Pancreas (tissue), 10 donors: ENCODE results near the gene PNLIPRP3. TPM values are rescaled to one million over a fixed set of nuclear protein-coding genes. Genes with fewer than 3 reads are reported as not detected.

ENCODE experiments used
- ATAC-seq, 4 donors: fragments of 200-7000 bp; cut with Tn5 transposase; one replicate each; pipeline versions ENCODE4 v1.8.0 to v1.9.1; 2020; ENCODE audit warnings: mild to moderate bottlenecking in 4 of 4, moderate library complexity in 4 of 4
- DNase-seq, 6 donors: peaks; one replicate each; pipeline ENCODE4 v3.0.0-alpha.2; 2020
- FAIRE-seq: peaks from 2 replicates; lab custom pipeline; 2012; peaks lifted over from hg19 to GRCh38; lab: Jason Lieb, UNC
- H3K27ac ChIP-seq, 4 donors: fragments of 200-600 bp; sonication (generic); 1 replicate in 3 of 4; 2 replicates in 1 of 4; pipeline versions ENCODE4 v1.5.0 to v1.8.0; 2020
- H3K27me3 ChIP-seq, 4 donors: fragments of 200-600 bp; one replicate each; pipeline ENCODE4 v1.8.0; 2021
- H3K36me3 ChIP-seq, 3 donors: fragments of 200-600 bp; sonication (generic) in 1 of 3; one replicate each; pipeline versions ENCODE4 v1.5.0 to v1.8.0; 2020 to 2021
- H3K4me1 ChIP-seq, 3 donors: fragments of 200-600 bp; one replicate each; pipeline ENCODE4 v1.8.0; 2021
- H3K4me3 ChIP-seq, 4 donors: fragments of 200-600 bp; sonication (generic) in 2 of 4; one replicate each; pipeline versions ENCODE4 v1.5.0 to v1.8.0; 2020 to 2021
- H3K9me3 ChIP-seq, 4 donors: fragments of 200-600 bp; one replicate each; pipeline ENCODE4 v1.8.0; 2021
- CTCF ChIP-seq, 4 donors: fragments of 200-600 bp; sonication (generic) in 3 of 4; IDR thresholded peaks; one replicate each; pipeline versions ENCODE4 v1.5.0 to v1.8.0; 2021; ENCODE audit warnings: antibody characterized with exemption in 4 of 4
- WGBS, 2 donors: extraction: QIAGEN DNeasy Blood & Tissue Kit; methylation state at CpG; one replicate each; pipeline ENCODE4 v1.1.7; 2013; 5-methylcytosine and 5-hydroxymethylcytosine counted together
- intact Hi-C, 3 donors: fragments of 100-400 bp; cut with DNase I; formaldehyde crosslinking; loops; one replicate each; pipeline versions ENCODE4 v1.11.1 to v1.14.2; 2022
- polyA plus RNA-seq, 2 donors: library from polyadenylated mRNA; stranded (reverse); fragments of 200-250 nt; gene quantifications; one replicate each; pipeline ENCODE4 v1.2.3, GENCODE V29; 2013
- total RNA-seq, 6 donors: library from RNA; stranded (reverse); fragmentation: NEBNext Ultra II Directional in 4 of 6; extraction: Animal tissue kit (Norgen Biotek cat#: 25700) in 4 of 6; gene quantifications; one replicate each; pipeline versions ENCODE4 v1.2.1 to v1.2.4, GENCODE V29; 2021 to 2023
- donor health status: healthy with polysubstance abuse.
- donor health status: DM: no; HTN: no; CAD: no; lungs with moderate emphysema.
- donor health status: DM: no; HTN: no; CAD: no.
- donor health status: control.
- donor health status: control.
- donor health status: Bipolar disorder and iron deficiency.
- donor health status: DM: yes; HTN: yes; CAD: no.
- donor health status: DM: no; HTN: no; CAD: no.
- donor health status: DM: no; HTN: no; CAD: no.
- donor health status: DM: yes; HTN: yes; CAD: no.

PNLIPRP3 gene
- total and polyA plus RNA-seq, 8 donors: 0.09 to 0.32 TPM; not detected in 6

- ATAC-seq: no peak
- H3K36me3 ChIP-seq: no peaks in the 10 kb centered on the region
- no peak for FAIRE-seq
- H3K4me3 ChIP-seq: no peak overlapping the region
- H3K9me3 ChIP-seq: no peaks in the 10 kb centered on the region
- TF ChIP-seq CTCF (IDR thresholded peaks at IDR 0.05): no peak
- 79 to 82% methylated on average over 5 of the region's 5 CpGs for WGBS, 2 donors
- DNase-seq: no peak
- no peaks in the 10 kb centered on the region for H3K4me1 ChIP-seq
- H3K27ac ChIP-seq: no peak overlapping the region
- intact Hi-C loops: no loop called here
- no peaks in the 10 kb centered on the region for H3K27me3 ChIP-seq
These were observed 17.3 kb upstream of the PNLIPRP3 start for GRCh38 chr10:116410351-116410750.

- ATAC-seq (no peak), FAIRE-seq (no peak), DNase-seq (no peak)
- Histone ChIP-seq H3K36me3 (no peaks in the 10 kb centered on the region), H3K4me3 (no peak overlapping the region), H3K4me1 (no peaks in the 10 kb centered on the region), H3K27me3 (no peaks in the 10 kb centered on the region), H3K27ac (no peak overlapping the region), H3K9me3 (no peaks in the 10 kb centered on the region)
- 49 to 59% methylated on average over 2 of the region's 2 CpGs for WGBS, 2 donors
- intact Hi-C loops: no loop called here
- no peak for TF ChIP-seq CTCF (IDR thresholded peaks at IDR 0.05)
These were observed 9.8 kb upstream of the PNLIPRP3 start for GRCh38 chr10:116417821-116418220.

- ATAC-seq (no peak), FAIRE-seq (no peak), DNase-seq (no peak)
- Histone ChIP-seq H3K9me3 (no peaks in the 10 kb centered on the region), H3K27ac (no peak overlapping the region), H3K27me3 (no peaks in the 10 kb centered on the region), H3K4me1 (no peaks in the 10 kb centered on the region), H3K4me3 (no peak overlapping the region), H3K36me3 (no peaks in the 10 kb centered on the region)
- TF ChIP-seq CTCF (IDR thresholded peaks at IDR 0.05): no peak
- 71 to 87% methylated on average over 1 of the region's 1 CpG for WGBS, 2 donors
- intact Hi-C loops: no loop called here
These were observed 9.3 kb upstream of the PNLIPRP3 start for GRCh38 chr10:116418389-116418788.

- no peak for FAIRE-seq
- Histone ChIP-seq H3K4me1 (no peaks in the 10 kb centered on the region), H3K27me3 (no peaks in the 10 kb centered on the region), H3K27ac (no peak overlapping the region), H3K4me3 (no peak overlapping the region), H3K9me3 (no peaks in the 10 kb centered on the region), H3K36me3 (no peaks in the 10 kb centered on the region)
- no peak for TF ChIP-seq CTCF (IDR thresholded peaks at IDR 0.05)
- ATAC-seq: no peak
- WGBS, 2 donors: 96 to 97% methylated on average over 1 of the region's 1 CpG
- intact Hi-C loops: no loop called here
- no peak for DNase-seq
These were observed 5.8 kb upstream of the PNLIPRP3 start for GRCh38 chr10:116421815-116422214.

- FAIRE-seq (no peak), ATAC-seq (peak in 2 of 4 donors; percentile 17 to 26), DNase-seq (no peak)
- Histone ChIP-seq H3K27ac (no peak overlapping the region), H3K4me1 (peaks cover 0 to 9% (median 3%) of the 10 kb centered on the region in 3 donors), H3K36me3 (no peaks in the 10 kb centered on the region), H3K4me3 (no peak overlapping the region), H3K27me3 (no peaks in the 10 kb centered on the region), H3K9me3 (no peaks in the 10 kb centered on the region)
- intact Hi-C loops: no loop called here
- WGBS, 2 donors: 27 to 29% methylated on average over 4 of the region's 4 CpGs
- TF ChIP-seq CTCF (IDR thresholded peaks at IDR 0.05): no peak
These were observed 1.8 kb downstream of the PNLIPRP3 start for GRCh38 chr10:116429288-116429977.
